ENCODE data around the gene BIRC5.

DNA sequence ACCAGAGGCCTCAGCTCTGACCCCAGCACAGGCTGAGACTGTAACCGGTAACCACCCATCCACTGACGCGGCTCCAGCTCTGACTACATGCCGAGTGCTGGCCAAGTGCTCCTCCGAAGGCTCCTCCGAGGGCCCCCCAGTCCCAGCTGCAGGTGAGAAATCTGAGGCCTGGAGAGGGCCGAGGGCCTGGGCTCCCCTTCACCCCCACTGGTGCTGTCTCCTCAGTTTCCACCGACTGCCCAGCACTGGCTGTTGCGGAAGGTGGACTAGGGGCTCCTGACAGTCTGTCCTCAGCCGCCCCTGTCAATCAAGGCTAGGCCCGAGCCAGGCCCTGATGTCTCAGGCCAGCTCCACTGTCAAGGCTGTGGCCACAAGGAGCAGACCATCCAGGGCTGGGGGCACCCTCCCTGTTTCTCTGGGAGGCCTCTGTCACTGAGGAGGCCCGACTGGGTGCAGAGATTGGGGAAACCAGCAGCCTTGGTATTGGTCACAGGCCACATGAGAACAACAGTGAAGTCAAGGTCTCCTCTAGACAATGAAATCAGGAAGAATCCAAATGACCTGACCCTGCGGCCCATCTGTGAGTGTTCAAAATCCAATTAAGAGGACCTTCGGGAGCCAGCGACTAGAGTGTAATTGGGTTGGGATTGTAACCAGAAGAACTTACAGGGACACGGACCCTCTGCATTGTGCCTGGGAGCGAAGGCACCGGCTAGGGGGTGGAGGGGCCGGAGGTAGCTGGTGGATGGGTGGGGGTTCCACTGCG is 22.5 kb downstream of the BIRC5 start:
- TF ChIP-seq, protein P1, sequence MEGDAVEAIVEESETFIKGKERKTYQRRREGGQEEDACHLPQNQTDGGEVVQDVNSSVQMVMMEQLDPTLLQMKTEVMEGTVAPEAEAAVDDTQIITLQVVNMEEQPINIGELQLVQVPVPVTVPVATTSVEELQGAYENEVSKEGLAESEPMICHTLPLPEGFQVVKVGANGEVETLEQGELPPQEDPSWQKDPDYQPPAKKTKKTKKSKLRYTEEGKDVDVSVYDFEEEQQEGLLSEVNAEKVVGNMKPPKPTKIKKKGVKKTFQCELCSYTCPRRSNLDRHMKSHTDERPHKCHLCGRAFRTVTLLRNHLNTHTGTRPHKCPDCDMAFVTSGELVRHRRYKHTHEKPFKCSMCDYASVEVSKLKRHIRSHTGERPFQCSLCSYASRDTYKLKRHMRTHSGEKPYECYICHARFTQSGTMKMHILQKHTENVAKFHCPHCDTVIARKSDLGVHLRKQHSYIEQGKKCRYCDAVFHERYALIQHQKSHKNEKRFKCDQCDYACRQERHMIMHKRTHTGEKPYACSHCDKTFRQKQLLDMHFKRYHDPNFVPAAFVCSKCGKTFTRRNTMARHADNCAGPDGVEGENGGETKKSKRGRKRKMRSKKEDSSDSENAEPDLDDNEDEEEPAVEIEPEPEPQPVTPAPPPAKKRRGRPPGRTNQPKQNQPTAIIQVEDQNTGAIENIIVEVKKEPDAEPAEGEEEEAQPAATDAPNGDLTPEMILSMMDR (IDR thresholded peaks at IDR 0.05) = no peak
- no peak for TF ChIP-seq EP300 (IDR thresholded peaks at IDR 0.05)
- no peak for TF ChIP-seq POLR2A (IDR thresholded peaks at IDR 0.05)

Data from ovary (tissue), 3 donors.